ENCODE results near the gene SLC9B1.
A peak's percentile ranks its signal among the peaks of the same experiment; 100 is the strongest.

SLC9B1 gene

GRCh38 chr4:103019308-103020124 is at the start of gene SLC9B1:
Gene SLC9B1 (minus strand): TSS chr4:103019705. CDS start chr4:102991711, 27,994 bp downstream.
- peak; percentile 85 to 95 (median 90) for DNase-seq (ENCODE audit: low read depth in 3 of 3)

- DNase-seq (ENCODE audit: low read depth in 3 of 3): no peak
These were observed 48.5 kb upstream of the SLC9B1 start for GRCh38 chr4:103067841-103068547.

GRCh38 chr4:103060453-103061148 is 41.1 kb upstream of the SLC9B1 start:
- DNase-seq (ENCODE audit: low read depth in 3 of 3): no peak

GRCh38 chr4:103054030-103054429 is 34.5 kb upstream of the SLC9B1 start:
- DNase-seq (ENCODE audit: low read depth in 3 of 3): no peak

GRCh38 chr4:103052779-103053178 is 33.3 kb upstream of the SLC9B1 start:
- DNase-seq (ENCODE audit: low read depth in 3 of 3): no peak

- no peak for DNase-seq (ENCODE audit: low read depth in 3 of 3)
These were observed 32.6 kb upstream of the SLC9B1 start for GRCh38 chr4:103052145-103052544.

GRCh38 chr4:103050736-103051436 is 31.4 kb upstream of the SLC9B1 start:
- no peak for DNase-seq (ENCODE audit: low read depth in 3 of 3)

- DNase-seq (ENCODE audit: low read depth in 3 of 3): peak in 1 of 3 experiments; percentile 8
These were observed 27.1 kb upstream of the SLC9B1 start for GRCh38 chr4:103046416-103047290.

GRCh38 chr4:103044183-103044582 is 24.7 kb upstream of the SLC9B1 start:
- no peak for DNase-seq (ENCODE audit: low read depth in 3 of 3)

- no peak for DNase-seq (ENCODE audit: low read depth in 3 of 3)
These were observed 16.7 kb upstream of the SLC9B1 start for GRCh38 chr4:103036169-103036568.

GRCh38 chr4:103032574-103032973 is 13.1 kb upstream of the SLC9B1 start:
- no peak for DNase-seq (ENCODE audit: low read depth in 3 of 3)

GRCh38 chr4:103030791-103031190 is 11.3 kb upstream of the SLC9B1 start:
- no peak for DNase-seq (ENCODE audit: low read depth in 3 of 3)

GRCh38 chr4:103029300-103029699 is 9.8 kb upstream of the SLC9B1 start:
- no peak for DNase-seq (ENCODE audit: low read depth in 3 of 3)

GRCh38 chr4:103026868-103027267 is 7.4 kb upstream of the SLC9B1 start:
- DNase-seq (ENCODE audit: low read depth in 3 of 3): no peak

- no peak for DNase-seq (ENCODE audit: low read depth in 3 of 3)
These were observed 5.5 kb upstream of the SLC9B1 start for GRCh38 chr4:103024996-103025395.

GRCh38 chr4:103021120-103021519 is 1.6 kb upstream of the SLC9B1 start:
- no peak for DNase-seq (ENCODE audit: low read depth in 3 of 3)

- no peak for DNase-seq (ENCODE audit: low read depth in 3 of 3)
These were observed 856 bp downstream of the SLC9B1 start for GRCh38 chr4:103018391-103019307.

- DNase-seq (ENCODE audit: low read depth in 3 of 3): no peak
These were observed 7.0 kb downstream of the SLC9B1 start for GRCh38 chr4:103012551-103012950.

GRCh38 chr4:103012060-103012459 is 7.4 kb downstream of the SLC9B1 start:
- DNase-seq (ENCODE audit: low read depth in 3 of 3): no peak
